Stimulated activated CD4-positive, alpha-beta T cell treated with anti-CD3 and anti-CD28 coated beads, TNF-alpha, amount 100 ng/mL, for 4 hours (primary cell): ENCODE results near the gene ZNF808.
"Not testable (repeated sequence)": the region's sequence is repeated elsewhere in the genome, so short reads cannot be mapped to it uniquely, and the experiment has no call there.

Source experiments
- DNase-seq, 3 experiments: peaks; one replicate each; pipeline ENCODE4 v3.0.0-alpha.2; 2020; ENCODE audit warnings: low read depth in 3 of 3

The ZNF808 gene

GRCh38 chr19:52535771-52536447 lies 8.4 kb downstream of the ZNF808 start:
- peak; percentile 81 to 86 (median 84) for DNase-seq

GRCh38 chr19:52536448-52536800 lies 9.0 kb downstream of the ZNF808 start:
- DNase-seq, result peak in 1 of 3 experiments; percentile 22

- not testable (repeated sequence) for DNase-seq
Observed at GRCh38 chr19:52538815-52539214, 11.3 kb downstream of the ZNF808 start.

- not testable (repeated sequence) for DNase-seq
Observed at GRCh38 chr19:52541176-52541575, 13.7 kb downstream of the ZNF808 start.

GRCh38 chr19:52541608-52542007 lies 14.1 kb downstream of the ZNF808 start:
- no peak for DNase-seq

- not testable (repeated sequence) for DNase-seq
Observed at GRCh38 chr19:52542541-52542940, 15.1 kb downstream of the ZNF808 start.

- DNase-seq, result no peak
Observed at GRCh38 chr19:52542984-52543664, 15.7 kb downstream of the ZNF808 start.

- DNase-seq, result no peak
Observed at GRCh38 chr19:52554216-52554971, 26.9 kb downstream of the ZNF808 start.

- no peak for DNase-seq
Observed at GRCh38 chr19:52557231-52557995, 29.9 kb downstream of the ZNF808 start.

GRCh38 chr19:52558732-52559445 lies 31.4 kb downstream of the ZNF808 start:
- DNase-seq, result not testable (repeated sequence)

GRCh38 chr19:52561611-52562010 lies 34.1 kb downstream of the ZNF808 start:
- DNase-seq, result not testable (repeated sequence)

GRCh38 chr19:52566121-52566520 lies 38.7 kb downstream of the ZNF808 start:
- DNase-seq, result no peak

GRCh38 chr19:52566588-52566987 lies 39.1 kb downstream of the ZNF808 start:
- no peak for DNase-seq

- no peak for DNase-seq
Observed at GRCh38 chr19:52567921-52568320, 40.5 kb downstream of the ZNF808 start.

GRCh38 chr19:52569638-52569999 lies 42.2 kb downstream of the ZNF808 start:
- DNase-seq, result not testable (repeated sequence)

GRCh38 chr19:52570000-52570861 lies 42.8 kb downstream of the ZNF808 start, which contains the start of gene ZNF701:
TSS of gene ZNF701 (plus strand) at chr19:52570287. CDS start at chr19:52574148, 3,861 bp downstream.
- DNase-seq, result peak; percentile 91 to 93 (median 93)

GRCh38 chr19:52584736-52585440 lies 57.4 kb downstream of the ZNF808 start:
- no peak for DNase-seq

- no peak for DNase-seq
Observed at GRCh38 chr19:52585604-52586003, 58.1 kb downstream of the ZNF808 start.

- DNase-seq, result no peak
Observed at GRCh38 chr19:52590728-52591127, 63.3 kb downstream of the ZNF808 start.

- DNase-seq, result no peak
Observed at GRCh38 chr19:52592301-52592700, 64.8 kb downstream of the ZNF808 start.
